MCF 10A (cell line): Measurements from ENCODE around the gene CNNM4. TPM values are rescaled to one million over a fixed set of nuclear protein-coding genes. Genes with fewer than 3 reads are reported as not detected.

Experiments
- BruUV-seq: library from RNA; stranded (reverse); fragments of 400-500 nt; replicated peaks from 2 replicates; lab custom pipeline; 2021; lab: Mats Ljungman, UMichigan
- CTCF ChIA-PET: fragments of 300-600 bp; sonication (Branson Sonifier 250); formaldehyde crosslinking; extraction: SDS; loops from one replicate; lab custom pipeline; 2021; ENCODE audit warnings: antibody characterized with exemption, inconsistent platforms; lab: Yijun Ruan, JAX
- POLR2A ChIA-PET: fragments of 300-600, 350-650 bp; sonication (Branson Sonifier 250); formaldehyde crosslinking; extraction: SDS; loops from one replicate; lab custom pipeline; 2020; ENCODE audit warnings: antibody characterized with exemption, inconsistent platforms; lab: Yijun Ruan, JAX
- DNase-seq: peaks from one replicate; pipeline ENCODE4 v3.0.0-alpha.2; 2018; ENCODE audit not compliant: unreplicated experiment
- H3K27ac Mint-ChIP-seq: one replicate; pipeline ENCODE4 v1.8.0; 2022; ENCODE audit warnings: mild to moderate bottlenecking, low read depth, mixed read lengths; ENCODE audit not compliant: unreplicated experiment
- H3K27me3 Mint-ChIP-seq: one replicate; pipeline ENCODE4 v1.8.0; 2022; ENCODE audit warnings: mixed read lengths; ENCODE audit not compliant: insufficient read depth, unreplicated experiment
- H3K36me3 Mint-ChIP-seq: one replicate; pipeline ENCODE4 v1.8.0; 2022; ENCODE audit warnings: mild to moderate bottlenecking, moderate library complexity, mixed read lengths; ENCODE audit not compliant: insufficient read depth, unreplicated experiment
- H3K4me1 Mint-ChIP-seq: one replicate; pipeline ENCODE4 v1.8.0; 2022; ENCODE audit warnings: mixed read lengths; ENCODE audit not compliant: insufficient read depth, unreplicated experiment
- H3K4me3 Mint-ChIP-seq: one replicate; pipeline ENCODE4 v1.8.0; 2022; ENCODE audit warnings: mild to moderate bottlenecking, moderate library complexity, mixed read lengths; ENCODE audit not compliant: unreplicated experiment
- H3K9me3 Mint-ChIP-seq: one replicate; pipeline ENCODE4 v1.8.0; 2022; ENCODE audit warnings: mixed read lengths; ENCODE audit not compliant: unreplicated experiment
- CTCF ChIP-seq: fragments of 200-600 bp; IDR thresholded peaks from one replicate; pipeline ENCODE4 v1.8.0; 2022; ENCODE audit warnings: antibody characterized with exemption, mild to moderate bottlenecking; ENCODE audit not compliant: unreplicated experiment
- intact Hi-C: fragments of 100-400 bp; cut with micrococcal nuclease; formaldehyde crosslinking; loops from 2 replicates; pipeline ENCODE4 v1.14.1; 2022
- total RNA-seq: library from RNA; stranded (reverse); gene quantifications from 2 replicates; pipeline ENCODE4 v1.2.3, GENCODE V29; 2022

CNNM4 gene
- total RNA-seq, 1 experiment from 2014 or later: 5.0 TPM

- H3K36me3 Mint-ChIP-seq: no peaks in the 10 kb centered on the region
- H3K27me3 Mint-ChIP-seq: no peaks in the 10 kb centered on the region
- ChIA-PET POLR2A (interaction anchor here (0.6 kb wide), 1 partner anchor 10 kb away, joined by 3 read pairs; no protein-coding TSS in a partner anchor), CTCF (no interaction called here)
- BruUV-seq: no TSS peak
- H3K4me3 Mint-ChIP-seq: no peak overlapping the region
- intact Hi-C loops: no loop called here
- H3K9me3 Mint-ChIP-seq: no peaks in the 10 kb centered on the region
- no peak for DNase-seq
- peaks cover 7% of the 10 kb centered on the region for H3K4me1 Mint-ChIP-seq
- TF ChIP-seq CTCF: no peak
- H3K27ac Mint-ChIP-seq: no peak overlapping the region
Measured at GRCh38 chr2:96770442-96771202, 9.9 kb downstream of the CNNM4 start.

GRCh38 chr2:96771796-96772618 is 11.3 kb downstream of the CNNM4 start:
- ChIA-PET CTCF (no interaction called here), POLR2A (no interaction called here)
- no peak for DNase-seq
- no TSS peak for BruUV-seq
- Mint-ChIP-seq H3K36me3 (peaks cover 4% of the 10 kb centered on the region), H3K4me3 (no peak overlapping the region), H3K9me3 (no peaks in the 10 kb centered on the region), H3K27ac (no peak overlapping the region), H3K27me3 (no peaks in the 10 kb centered on the region), H3K4me1 (no peaks in the 10 kb centered on the region)
- intact Hi-C loops: no loop called here
- TF ChIP-seq CTCF: no peak

GRCh38 chr2:96772903-96773671 is 12.4 kb downstream of the CNNM4 start:
- Mint-ChIP-seq H3K9me3 (no peaks in the 10 kb centered on the region), H3K27me3 (no peaks in the 10 kb centered on the region), H3K36me3 (peaks cover 6% of the 10 kb centered on the region), H3K4me1 (no peaks in the 10 kb centered on the region), H3K27ac (no peak overlapping the region), H3K4me3 (no peak overlapping the region)
- no TSS peak for BruUV-seq
- POLR2A ChIA-PET: interaction anchor here (1.4 kb wide), 1 partner anchor 16 kb away, joined by 3 read pairs; no protein-coding TSS in a partner anchor
- intact Hi-C loops: no loop called here
- no peak for DNase-seq
- CTCF ChIA-PET: interaction anchor here (1.5 kb wide), 1 partner anchor 13 kb away, joined by 6 read pairs; no protein-coding TSS in a partner anchor
- no peak for TF ChIP-seq CTCF
